ENCODE results near the gene KHK.

DNA sequence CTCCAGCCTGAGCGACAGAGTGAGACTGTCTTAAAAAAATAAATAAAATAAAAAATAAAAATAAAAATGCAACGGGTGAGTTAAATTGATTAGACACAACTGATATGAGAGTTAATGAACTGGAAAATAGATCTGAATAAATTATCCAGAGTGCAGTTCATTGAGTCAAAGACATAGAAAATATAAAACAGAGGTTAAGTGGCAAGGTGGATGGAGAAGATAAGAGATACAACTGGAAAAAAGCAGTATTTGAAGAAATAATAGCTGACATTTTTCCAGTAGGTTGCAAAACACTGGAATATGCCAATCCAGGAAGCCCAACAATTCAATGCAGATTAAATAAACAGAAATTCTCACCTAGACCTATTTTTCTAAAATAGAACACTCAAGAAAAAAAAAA is 21.6 kb downstream of the KHK start:
- no peak for TF ChIP-seq SUZ12 (IDR thresholded peaks at IDR 0.05; ENCODE audit: extremely low read depth, insufficient read depth, insufficient read length)
- no peak for TF ChIP-seq YY1 (IDR thresholded peaks at IDR 0.05; ENCODE audit: insufficient read depth, insufficient read length)
- no peak for TF ChIP-seq ZNF274 (IDR thresholded peaks at IDR 0.05; ENCODE audit: low read depth, low read length)
